HTR-8/SVneo (cell line): ENCODE results near the gene SRD5A3.
"Not testable (repeated sequence)": the region's sequence is repeated elsewhere in the genome, so short reads cannot be mapped to it uniquely, and the experiment has no call there.

Source experiments
- DNase-seq: peaks from one replicate; pipeline ENCODE4 v3.0.0; 2011; ENCODE audit warnings: low spot score, mixed read lengths; ENCODE audit not compliant: insufficient read length
- FAIRE-seq: peaks from 2 replicates; lab custom pipeline; 2011; peaks lifted over from hg19 to GRCh38; lab: Jason Lieb, UNC

SRD5A3 gene

DNA sequence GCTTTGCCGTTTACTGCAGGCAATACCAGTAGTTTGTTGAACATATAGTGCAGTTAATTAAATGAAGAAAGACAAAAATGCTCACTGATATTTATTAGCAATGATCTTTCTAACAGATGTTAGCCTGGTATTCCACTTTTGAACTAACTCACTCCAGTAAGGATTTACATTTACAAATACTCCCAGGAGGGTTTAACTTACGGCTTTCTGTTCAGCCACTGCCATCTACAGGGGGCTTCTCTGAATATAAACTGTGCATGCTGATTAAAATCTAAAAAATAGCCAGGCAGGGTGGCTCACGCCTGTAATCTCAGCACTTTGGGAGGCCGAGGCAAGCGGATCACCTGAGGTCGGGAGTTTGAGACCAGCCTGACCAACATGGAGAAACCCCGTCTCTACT is 2.2 kb upstream of the SRD5A3 start:
- no peak for DNase-seq

DNA sequence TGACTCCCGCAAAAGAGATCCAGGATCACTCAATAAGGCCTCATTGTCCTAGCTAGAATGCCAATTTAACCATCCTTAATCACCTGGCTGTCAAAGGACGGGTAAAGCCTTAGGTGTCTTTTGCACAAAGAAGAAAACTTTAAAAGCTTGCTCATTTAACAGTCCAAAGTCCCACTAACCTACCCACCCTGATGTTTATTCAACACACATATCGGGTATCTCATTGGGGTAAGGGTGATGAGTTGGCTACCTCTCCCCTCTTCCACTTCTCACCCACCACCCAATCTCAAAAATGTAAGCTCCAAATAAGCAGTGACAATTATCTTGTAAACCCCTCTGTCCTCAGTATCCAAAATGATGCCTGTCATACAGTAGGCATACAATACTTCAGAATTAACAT is 988 bp upstream of the SRD5A3 start:
- FAIRE-seq = no peak

More for the DNA sequence above, 2.2 kb upstream of the SRD5A3 start:
- FAIRE-seq = no peak

DNA sequence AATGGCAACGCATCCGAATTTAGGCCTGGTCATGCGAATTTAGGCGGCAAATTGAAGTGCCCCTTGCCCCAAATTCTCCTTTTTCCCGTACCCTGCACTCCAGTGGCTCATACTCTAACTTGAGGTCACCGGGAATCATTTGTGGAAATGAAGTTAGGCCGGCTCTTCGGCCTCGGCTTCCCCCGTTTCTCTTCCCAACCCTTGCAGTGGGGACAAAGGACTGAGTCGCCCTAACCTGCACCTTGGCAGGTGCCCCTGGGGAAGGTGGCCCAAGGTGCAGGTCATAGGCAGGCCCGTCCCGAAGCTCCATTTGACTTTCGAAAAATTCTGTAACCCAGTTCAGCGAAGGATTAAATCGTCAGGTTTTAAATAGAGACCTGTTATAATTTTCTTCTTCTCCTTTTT is 811 bp downstream of the SRD5A3 start:
- DNase-seq = no peak

More for the DNA sequence above, 988 bp upstream of the SRD5A3 start:
- no peak for DNase-seq

DNA sequence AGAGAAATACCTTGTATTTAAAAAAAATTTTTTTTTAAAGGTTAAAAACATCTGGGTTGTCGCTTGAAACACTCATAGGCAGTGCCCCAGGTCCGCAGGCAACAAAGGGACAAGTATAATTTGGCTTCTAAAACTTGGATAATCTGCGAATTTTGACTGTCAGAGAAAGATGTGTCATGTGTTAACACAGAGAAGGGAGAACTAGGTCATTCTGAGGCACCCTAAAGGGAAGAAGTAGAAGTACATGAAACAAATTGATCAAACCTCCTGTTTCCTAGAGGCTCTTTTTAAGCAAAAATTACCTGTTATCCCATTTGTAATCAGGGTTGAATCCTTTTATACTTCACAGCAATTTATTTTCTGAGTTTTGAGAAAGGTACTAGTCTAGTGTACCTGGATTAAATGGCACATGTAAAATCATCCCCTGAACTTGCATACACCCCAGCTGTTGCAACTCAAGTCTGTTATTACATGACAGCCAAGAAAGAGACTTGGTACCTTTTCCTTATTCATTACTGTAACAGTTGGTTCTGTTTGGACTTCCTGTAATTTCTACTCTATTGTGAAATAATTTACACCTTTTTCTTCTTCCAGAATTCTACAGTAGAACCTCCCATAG is 1.7 kb downstream of the SRD5A3 start:
- no peak for FAIRE-seq
- DNase-seq = no peak

More for the DNA sequence above, 811 bp downstream of the SRD5A3 start:
- FAIRE-seq = no peak

DNA sequence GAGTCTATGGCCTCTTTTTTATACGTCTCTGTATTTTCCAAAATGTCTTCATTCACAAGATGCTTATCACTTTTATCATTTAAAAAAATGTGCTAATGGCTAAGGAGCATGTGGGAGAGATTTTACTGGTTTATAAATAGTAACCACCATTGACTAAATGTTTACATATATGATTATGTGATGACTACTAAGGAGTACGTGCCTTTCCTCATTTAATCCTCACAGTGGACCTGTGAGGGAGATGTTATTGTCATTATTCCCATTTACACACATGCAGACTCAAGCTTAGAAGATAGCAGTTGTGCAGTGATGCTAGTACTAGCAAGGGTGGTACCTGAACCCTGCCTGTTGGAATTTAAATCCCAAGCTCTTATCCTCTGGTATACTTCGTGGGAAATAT is 2.4 kb downstream of the SRD5A3 start:
- no peak for DNase-seq
- FAIRE-seq = no peak

DNA sequence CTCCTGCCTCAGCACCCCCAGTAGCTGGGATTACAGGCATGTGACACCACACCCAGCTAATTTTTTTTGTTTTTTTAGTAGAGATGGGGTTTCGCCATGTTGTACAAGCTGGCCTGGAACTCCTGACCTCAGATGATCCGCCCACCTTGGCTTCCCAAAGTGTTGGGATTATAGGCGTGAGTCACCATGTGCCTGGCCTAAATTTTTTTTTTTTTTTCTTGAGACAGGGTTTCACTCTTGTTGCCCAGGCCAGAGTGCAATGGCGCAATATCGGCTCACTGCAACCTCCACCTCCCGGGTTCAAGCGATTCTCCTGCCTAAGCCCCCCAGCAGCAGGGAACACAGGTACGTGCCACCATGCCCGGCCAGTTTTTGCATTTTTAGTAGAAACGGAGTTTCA is 4.8 kb downstream of the SRD5A3 start:
- DNase-seq, FAIRE-seq: not testable (repeated sequence)

DNA sequence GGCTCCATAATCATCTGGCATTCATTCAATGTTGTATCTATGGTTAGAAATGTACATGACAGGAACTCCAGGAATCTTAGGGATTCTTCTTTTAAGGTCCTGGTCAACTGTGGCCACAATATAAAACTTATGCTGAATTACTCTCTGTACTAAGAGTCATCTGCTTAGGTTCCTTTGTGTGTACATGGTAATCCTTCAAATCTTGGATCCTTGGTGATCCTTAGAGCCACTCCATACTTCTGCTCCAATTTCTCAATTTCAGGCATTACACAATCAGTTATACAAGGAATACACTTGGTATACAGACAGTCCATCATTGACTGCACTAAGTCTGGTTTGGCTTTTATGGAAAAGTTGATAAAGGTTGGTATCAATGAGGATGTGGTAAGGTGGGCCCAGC is 5.8 kb downstream of the SRD5A3 start:
- FAIRE-seq (no peak), DNase-seq (no peak)

DNA sequence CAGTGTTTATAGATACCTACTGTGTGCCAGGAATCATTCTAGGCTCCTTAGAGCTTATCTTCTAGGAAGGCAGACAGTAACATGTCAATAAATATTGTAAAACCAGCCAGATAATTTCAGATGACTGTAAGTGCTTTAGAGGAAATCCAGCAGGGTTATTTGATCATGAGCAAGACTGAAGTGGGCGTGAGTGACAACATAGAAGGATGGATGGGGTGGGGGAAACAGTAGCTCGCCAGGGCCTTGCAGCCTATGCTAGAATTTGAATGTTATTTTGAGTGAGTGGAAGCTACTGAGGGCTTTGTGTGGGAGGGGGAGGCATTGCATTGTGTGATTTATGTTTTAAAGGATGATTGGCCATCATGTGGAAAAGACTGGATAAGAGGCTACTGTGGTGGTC is 6.7 kb downstream of the SRD5A3 start:
- DNase-seq (no peak), FAIRE-seq (no peak)

DNA sequence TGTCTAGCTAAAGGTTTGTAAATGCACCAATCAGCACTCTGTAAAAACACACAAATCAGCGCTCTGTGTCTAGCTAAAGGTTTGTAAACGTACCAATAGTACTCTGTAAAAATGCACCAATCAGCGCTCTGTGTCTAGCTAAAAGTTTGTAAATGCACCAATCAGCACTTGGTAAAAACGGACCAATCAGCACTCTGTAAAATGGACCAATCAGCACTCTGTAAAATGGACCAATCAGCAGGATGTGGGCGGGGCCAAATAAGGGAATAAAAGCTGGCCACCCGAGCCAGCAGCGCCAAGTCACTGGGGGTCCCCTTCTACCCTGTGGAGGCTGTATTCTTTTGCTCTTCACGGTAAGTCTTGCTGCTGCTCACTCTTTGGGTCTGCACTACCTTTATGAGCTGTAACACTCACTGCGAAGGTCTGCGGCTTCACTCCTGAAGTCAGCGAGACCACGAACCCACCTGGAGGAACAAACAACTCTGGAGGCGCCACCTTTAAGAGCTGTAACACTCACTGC is 7.2 kb downstream of the SRD5A3 start:
- DNase-seq, FAIRE-seq: not testable (repeated sequence)

DNA sequence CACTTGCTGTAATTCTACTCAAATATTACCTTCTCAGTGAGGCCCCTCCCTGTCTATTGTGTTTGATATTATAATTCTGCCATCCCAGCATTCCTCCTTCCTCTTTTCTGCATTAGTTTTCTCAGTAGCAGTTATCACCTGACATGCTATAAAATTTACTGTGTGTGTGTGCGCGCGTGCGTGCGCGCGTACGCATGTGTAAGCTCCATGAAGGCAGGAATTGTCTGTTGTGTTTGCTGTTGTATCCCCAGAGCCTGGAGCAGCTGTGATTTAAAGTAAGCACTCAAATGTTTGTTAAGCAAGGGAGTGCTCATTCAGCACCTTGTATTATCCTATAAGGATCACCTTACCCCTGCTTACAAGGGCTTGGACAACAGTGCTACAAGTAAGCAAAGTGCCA is 8.6 kb downstream of the SRD5A3 start:
- no peak for FAIRE-seq
- no peak for DNase-seq

DNA sequence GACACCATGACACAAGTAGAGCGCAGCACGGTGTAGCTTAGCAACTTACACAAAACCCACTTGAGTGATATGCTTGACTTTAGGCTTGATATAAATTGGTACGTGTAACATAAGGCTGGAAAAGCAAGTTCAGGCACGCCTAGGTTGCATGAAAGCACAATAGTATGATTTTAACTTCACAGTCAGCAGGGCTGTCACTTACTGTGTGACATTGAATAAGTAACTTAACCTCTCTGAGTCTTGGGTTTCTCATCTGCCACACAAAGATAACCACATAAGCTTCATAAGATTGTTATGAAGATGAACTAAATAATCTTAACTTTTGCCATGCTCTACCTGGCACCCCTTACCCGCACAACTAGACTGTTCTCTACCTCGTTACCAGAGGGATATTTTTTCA is 9.5 kb downstream of the SRD5A3 start:
- FAIRE-seq (no peak), DNase-seq (no peak)

DNA sequence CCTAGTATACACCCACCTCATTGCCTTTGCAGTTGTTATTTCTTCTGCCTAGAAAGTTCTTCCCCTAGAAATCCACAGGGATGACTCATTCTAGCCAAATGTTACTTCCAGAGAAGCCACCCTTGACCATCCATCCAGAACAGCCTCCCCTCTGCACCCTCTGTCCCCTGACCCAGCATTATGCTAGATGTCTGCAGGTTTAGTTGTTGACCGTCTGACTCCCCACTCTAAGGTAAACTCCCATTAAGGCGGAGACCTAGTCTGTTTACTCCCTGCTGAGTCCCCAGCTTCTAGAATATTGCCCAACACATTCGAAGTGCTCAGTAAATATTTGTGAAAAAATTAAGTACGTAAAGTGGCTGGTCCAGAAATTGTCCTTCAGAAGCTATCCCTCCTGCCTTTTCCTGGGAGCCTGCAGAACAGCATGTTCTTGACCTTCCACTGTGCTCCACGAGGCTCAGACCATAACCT is 11.0 kb downstream of the SRD5A3 start:
- DNase-seq (no peak), FAIRE-seq (no peak)

DNA sequence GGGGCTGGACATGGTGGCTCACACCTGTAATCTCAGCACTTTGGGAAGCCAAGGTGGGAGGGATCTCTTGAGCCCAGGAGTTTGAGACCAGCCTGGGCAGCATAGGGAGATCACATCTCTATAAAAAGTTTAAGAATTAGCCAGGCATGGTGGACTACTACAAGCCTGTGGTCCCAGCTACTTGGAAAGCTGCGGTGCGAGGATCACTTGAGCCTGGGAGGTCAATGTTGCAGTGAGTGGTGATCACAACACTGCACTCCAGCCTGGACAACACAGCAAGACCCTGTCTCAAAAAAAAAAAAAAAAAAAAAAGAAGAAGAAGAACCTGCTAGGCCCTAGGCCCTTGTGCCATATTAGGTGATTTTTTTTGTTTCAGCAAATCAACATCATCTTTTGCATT is 12.2 kb downstream of the SRD5A3 start:
- DNase-seq = no peak
- no peak for FAIRE-seq

DNA sequence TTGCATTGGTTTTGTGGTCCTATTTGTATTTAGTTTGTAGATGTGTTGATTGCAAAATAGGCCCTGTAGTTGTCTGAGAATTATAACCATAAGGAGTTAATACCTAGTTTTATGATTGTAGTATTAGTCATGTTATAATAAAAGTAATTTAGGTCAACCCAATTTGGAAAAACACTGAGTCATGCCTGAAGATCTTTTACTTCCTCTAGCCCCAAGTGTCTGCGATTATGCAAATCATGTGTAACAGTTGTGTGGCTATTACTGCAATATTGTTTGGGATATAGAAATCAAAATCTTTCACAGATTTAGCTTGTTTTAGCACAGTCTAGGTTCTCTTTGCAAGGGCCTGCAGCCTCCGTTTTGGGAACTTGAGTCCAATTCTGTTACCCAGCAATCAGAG is 12.6 kb downstream of the SRD5A3 start:
- FAIRE-seq = no peak
- DNase-seq = peak; percentile 13

DNA sequence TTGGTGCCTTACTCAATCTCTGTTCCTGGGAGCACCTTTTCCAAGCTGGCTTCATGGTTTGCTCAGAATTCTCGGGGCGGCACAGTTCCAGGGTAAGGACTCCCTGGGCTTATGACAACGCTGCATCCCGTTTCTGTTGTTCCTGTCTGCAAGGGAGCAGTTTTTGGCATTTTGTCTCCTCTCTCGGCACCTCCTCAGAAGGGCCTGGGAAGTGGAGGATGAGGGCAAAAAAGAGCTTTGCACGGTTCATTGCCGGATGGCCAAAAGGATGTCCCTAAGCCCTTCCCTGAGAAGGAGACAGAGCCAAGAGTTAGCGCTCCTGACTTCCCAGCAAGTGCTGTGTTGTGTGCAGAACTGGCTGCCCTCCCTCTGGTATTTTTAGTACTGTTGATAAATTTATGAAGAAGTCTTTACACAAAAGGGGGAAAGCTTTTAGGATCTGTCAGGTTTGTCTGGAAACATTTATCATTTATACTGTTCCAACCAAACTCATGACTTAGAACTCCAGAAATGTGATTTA is 13.4 kb downstream of the SRD5A3 start:
- FAIRE-seq (no peak), DNase-seq (no peak)

DNA sequence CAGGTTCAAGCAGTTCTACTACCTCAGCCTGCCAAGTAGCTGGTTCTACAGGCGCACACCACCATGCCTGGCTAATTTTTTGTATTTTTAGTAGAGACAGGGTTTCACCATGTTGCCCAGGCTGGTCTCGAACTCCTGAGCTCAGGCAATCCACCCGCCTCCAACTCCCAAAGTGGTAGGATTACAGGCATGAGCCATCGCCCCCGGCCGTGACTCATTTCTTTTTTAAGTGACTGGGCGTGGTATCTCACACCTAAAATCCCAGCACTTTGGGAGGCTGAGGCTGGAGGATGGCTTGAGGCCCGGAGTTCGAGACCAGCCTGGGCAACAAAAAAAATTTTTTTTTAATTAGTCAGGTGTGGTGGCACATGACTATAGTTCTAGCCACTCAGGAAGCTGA is 16.9 kb downstream of the SRD5A3 start:
- FAIRE-seq = not testable (repeated sequence)

DNA sequence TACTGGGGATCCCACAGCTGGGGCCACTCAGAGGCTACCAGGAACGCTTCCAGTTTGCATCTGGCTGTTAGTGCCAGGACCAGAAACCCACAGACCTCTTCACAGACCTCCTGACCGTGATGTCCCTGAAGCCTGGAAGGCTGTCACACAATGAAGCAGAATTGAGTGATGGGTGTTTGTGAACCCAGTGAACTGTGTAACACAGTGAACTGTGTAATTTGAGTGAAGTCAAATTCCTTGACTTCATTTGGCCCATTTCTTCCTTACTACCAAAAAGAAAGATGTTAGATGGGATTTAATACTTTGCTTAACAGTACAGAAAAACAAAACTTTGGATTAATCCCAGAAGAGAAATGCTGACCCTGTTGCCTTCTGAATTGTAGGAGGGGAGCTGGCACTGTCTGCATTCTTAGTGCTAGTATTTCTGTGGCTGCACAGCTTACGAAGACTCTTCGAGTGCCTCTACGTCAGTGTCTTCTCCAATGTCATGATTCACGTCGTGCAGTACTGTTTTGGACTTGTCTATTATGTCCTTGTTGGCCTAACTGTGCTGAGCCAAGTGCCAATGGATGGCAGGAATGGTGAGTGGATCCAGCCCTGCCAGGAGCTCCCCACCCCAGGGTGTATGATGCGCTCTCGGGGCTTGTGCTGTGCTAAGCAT is 17.8 kb downstream of the SRD5A3 start:
- no peak for DNase-seq
- FAIRE-seq = no peak

More for the DNA sequence above, 16.9 kb downstream of the SRD5A3 start:
- not testable (repeated sequence) for DNase-seq

DNA sequence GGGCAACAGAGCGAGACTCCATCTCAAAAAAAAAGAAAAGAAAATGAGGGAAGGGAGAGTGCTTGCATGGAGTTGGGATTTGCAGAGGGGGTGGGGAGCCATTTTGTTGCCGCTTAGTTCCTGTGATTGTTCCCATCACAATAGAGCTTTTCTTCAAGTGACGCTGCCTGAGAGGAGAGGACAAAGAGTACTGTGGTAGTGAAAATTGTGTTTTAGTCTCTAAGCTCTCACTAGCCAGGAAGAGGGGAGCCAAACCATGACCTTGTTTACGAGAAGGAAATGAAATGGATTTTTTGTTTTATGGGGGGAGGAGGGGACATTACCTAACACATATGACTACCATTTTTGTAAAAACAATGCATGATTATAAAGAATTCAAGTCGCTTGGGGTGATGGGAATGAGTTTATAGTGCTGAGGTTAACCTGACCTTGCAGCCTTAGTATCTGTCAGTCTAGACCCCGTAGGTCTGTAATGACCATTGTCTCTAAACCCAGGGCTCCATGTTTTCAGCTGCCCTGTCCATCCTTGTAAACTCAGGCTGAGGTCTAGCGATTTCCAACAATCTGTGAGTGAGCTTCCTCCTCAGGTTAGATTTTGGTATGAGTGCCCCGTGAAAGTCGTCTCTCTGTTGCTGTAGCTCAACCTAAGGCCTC is 18.8 kb downstream of the SRD5A3 start:
- DNase-seq (no peak), FAIRE-seq (no peak)

DNA sequence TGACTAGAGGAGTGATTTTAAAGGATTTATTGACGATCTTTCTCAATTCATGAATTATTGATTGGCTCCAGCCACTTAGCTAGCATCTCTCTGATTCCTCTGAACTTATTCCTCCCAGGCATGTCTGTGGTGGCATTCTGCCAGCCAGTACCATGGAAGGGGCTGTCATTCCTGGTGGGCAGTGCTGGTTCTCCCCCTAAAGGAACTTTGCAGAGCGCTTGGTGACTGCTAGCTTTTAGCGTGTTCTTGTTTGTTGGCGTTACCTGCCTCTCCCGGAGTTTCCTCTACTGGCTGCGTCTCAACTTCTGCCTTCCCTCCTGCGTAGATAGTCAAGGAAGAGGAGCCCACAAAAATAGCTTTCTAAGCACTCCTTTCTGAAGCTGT is 19.3 kb downstream of the SRD5A3 start:
- FAIRE-seq (no peak), DNase-seq (no peak)

DNA sequence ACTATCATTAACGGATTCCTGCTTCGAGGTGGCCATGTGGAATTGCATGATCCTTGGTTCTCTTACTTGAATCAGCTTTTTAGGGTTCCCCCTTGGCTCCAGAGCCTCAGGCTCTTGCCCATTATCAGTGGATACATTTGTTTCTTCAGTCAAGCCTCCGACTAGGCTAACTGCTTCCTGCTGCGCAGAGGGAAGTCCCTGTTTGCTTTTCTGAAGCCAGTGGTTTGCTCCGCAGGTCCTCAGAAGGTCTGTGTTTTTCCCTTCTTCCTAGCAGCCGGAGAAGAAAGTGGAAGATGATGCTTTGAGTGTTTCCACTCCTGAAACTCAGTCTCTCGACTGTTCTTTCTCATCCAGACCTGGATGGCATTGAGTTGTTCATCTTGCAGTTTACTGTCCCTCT is 20.6 kb downstream of the SRD5A3 start:
- no peak for FAIRE-seq
- DNase-seq = no peak
